ENCODE measurements around the gene EBLN1. TPM values are rescaled to one million over a fixed set of nuclear protein-coding genes. Genes with fewer than 3 reads are reported as not detected.

Gene EBLN1
- total RNA-seq (not detected), polyA plus RNA-seq (not detected)

DNA sequence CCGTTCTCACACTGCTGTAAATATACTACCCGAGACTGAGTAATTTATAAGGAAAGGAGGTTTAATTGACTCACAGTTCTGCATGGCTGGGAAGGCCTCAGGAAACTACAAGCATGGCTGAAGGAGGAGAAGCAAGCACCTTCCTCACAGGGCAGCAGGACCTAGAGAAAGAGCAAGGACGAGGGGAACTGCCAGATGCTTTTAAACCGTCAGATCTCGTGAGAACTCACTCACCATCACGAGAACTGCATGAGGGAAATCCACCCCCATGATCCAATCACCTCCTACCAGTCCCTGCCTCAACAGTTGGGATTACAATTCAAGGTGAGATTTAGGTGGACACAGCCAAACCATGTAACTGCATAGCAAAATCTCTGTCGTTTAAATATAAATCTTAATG is at the start of gene EBLN1:
Gene EBLN1 (minus strand): TSS at position 174 of the 400 bp plus-strand sequence. CDS start 8,032 bp downstream, outside the sequence.
- WGBS, result 85% methylated on average over 7 of the region's 7 CpGs
- no peak for DNase-seq (ENCODE audit: low spot score)

DNA sequence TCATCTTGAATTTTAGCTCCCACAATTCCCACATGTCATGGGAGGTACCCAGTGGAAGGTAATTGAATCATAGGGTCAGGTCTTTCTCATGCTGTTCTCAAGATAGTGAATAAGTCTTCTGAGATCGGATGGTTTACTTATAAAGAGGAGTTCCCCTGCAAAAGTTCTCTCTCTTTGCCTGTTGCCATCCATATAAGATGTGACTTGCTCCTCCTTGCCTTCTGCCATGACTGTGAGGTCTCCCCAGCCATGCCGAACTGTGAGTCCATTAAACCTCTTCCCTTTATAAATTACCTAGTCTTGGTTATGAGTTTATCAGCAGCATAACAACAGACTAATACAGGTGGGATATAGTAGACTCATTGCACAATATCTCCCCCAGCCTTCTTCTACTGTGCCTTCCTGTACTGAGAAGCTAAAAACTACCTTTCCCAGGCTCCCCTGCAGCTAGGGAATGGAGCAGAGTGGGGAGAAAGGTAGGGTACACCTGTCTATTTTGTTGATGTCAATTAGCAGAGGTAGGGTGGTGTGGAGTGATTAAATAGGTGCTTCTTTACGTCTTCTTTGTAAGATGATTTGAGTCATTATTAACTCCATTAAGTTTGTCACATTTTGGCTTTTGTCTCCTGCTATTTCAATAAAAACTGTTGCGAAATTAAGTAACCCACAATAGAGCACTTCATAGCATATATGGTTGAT is 48.2 kb upstream of the EBLN1 start:
- H3K9ac ChIP-seq (ENCODE audit: low read depth in 1 of 2, low read length in 2 of 2), result no peak overlapping the region
- no peaks in the 10 kb centered on the region for H3K9me3 ChIP-seq (ENCODE audit: control insufficient read depth in 4 of 4, low read length in 3 of 4)
- H3K36me3 ChIP-seq (ENCODE audit: control insufficient read depth in 4 of 4, insufficient read depth in 3 of 4, low read depth in 1 of 4, low read length in 3 of 4), result no peaks in the 10 kb centered on the region
- peaks cover 0 to 4% (median 0%) of the 10 kb centered on the region in 4 donors for H3K27me3 ChIP-seq (ENCODE audit: control insufficient read depth in 4 of 4, insufficient read depth in 4 of 4, low read length in 3 of 4)
- no peak for DNase-seq (ENCODE audit: low spot score)
- 86% methylated on average over 4 of the region's 4 CpGs for WGBS
- H3K4me3 ChIP-seq (ENCODE audit: low read depth in 1 of 3, low read length in 3 of 3), result no peak overlapping the region
- no peak overlapping the region for H3K27ac ChIP-seq (ENCODE audit: low read depth in 1 of 2, low read length in 2 of 2)
- H3K4me1 ChIP-seq (ENCODE audit: control insufficient read depth in 4 of 4, insufficient read depth in 4 of 4, low read length in 3 of 4), result no peaks in the 10 kb centered on the region
- TF ChIP-seq YY1 (IDR thresholded peaks at IDR 0.05), result no peak
- TF ChIP-seq RAD21 (IDR thresholded peaks at IDR 0.05), result no peak
- TF ChIP-seq, protein P1, sequence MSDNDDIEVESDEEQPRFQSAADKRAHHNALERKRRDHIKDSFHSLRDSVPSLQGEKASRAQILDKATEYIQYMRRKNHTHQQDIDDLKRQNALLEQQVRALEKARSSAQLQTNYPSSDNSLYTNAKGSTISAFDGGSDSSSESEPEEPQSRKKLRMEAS (IDR thresholded peaks at IDR 0.05), result no peak
- no peak for TF ChIP-seq HNF4A (conservative IDR thresholded peaks at IDR 0.05)
- TF ChIP-seq, protein P2, sequence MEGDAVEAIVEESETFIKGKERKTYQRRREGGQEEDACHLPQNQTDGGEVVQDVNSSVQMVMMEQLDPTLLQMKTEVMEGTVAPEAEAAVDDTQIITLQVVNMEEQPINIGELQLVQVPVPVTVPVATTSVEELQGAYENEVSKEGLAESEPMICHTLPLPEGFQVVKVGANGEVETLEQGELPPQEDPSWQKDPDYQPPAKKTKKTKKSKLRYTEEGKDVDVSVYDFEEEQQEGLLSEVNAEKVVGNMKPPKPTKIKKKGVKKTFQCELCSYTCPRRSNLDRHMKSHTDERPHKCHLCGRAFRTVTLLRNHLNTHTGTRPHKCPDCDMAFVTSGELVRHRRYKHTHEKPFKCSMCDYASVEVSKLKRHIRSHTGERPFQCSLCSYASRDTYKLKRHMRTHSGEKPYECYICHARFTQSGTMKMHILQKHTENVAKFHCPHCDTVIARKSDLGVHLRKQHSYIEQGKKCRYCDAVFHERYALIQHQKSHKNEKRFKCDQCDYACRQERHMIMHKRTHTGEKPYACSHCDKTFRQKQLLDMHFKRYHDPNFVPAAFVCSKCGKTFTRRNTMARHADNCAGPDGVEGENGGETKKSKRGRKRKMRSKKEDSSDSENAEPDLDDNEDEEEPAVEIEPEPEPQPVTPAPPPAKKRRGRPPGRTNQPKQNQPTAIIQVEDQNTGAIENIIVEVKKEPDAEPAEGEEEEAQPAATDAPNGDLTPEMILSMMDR (IDR thresholded peaks at IDR 0.05; ENCODE audit: low read depth, low read length, missing input control), result no peak
- no peak for TF ChIP-seq HNF4G (IDR thresholded peaks at IDR 0.05)
- no peak for TF ChIP-seq NR2F2 (IDR thresholded peaks at IDR 0.05)
- TF ChIP-seq RXRA (IDR thresholded peaks at IDR 0.05), result no peak
- no peak for TF ChIP-seq EGR1 (IDR thresholded peaks at IDR 0.05; ENCODE audit: low read depth in 2 of 2)
- TF ChIP-seq JUND (IDR thresholded peaks at IDR 0.05), result no peak
- no peak for TF ChIP-seq FOXA1 (IDR thresholded peaks at IDR 0.05)
- no peak for TF ChIP-seq TAF1 (conservative IDR thresholded peaks at IDR 0.05)
- TF ChIP-seq ZBTB33 (IDR thresholded peaks at IDR 0.05), result no peak

More for the DNA sequence above, at the start of gene EBLN1:
- Histone ChIP-seq H3K36me3 (ENCODE audit: control insufficient read depth in 4 of 4, insufficient read depth in 3 of 4, low read depth in 1 of 4, low read length in 3 of 4) (no peaks in the 10 kb centered on the region), H3K27me3 (ENCODE audit: control insufficient read depth in 4 of 4, insufficient read depth in 4 of 4, low read length in 3 of 4) (peaks cover 0 to 5% (median 0%) of the 10 kb centered on the region in 4 donors), H3K4me3 (ENCODE audit: low read depth in 1 of 3, low read length in 3 of 3) (no peak within 1 kb of the TSS), H3K9ac (ENCODE audit: low read depth in 1 of 2, low read length in 2 of 2) (no peak within 1 kb of the TSS), H3K4me1 (ENCODE audit: control insufficient read depth in 4 of 4, insufficient read depth in 4 of 4, low read length in 3 of 4) (no peaks in the 10 kb centered on the region), H3K27ac (ENCODE audit: low read depth in 1 of 2, low read length in 2 of 2) (no peak within 1 kb of the TSS), H3K9me3 (ENCODE audit: control insufficient read depth in 4 of 4, low read length in 3 of 4) (no peaks in the 10 kb centered on the region)
- TF ChIP-seq HNF4A (conservative IDR thresholded peaks at IDR 0.05) (no peak), SP1 (IDR thresholded peaks at IDR 0.05) (no peak), ZBTB33 (IDR thresholded peaks at IDR 0.05) (no peak)
